ENCODE data around the gene UBXN2A. TPM values are rescaled to one million over a fixed set of nuclear protein-coding genes. Genes with fewer than 3 reads are reported as not detected.

Gene UBXN2A
- total RNA-seq, 1 experiment from 2014 or later, result 19.7 TPM

GRCh38 chr2:23918837-23919489 lies 21.3 kb upstream of the UBXN2A start:
- Histone ChIP-seq H3K4ac (ENCODE audit: low read depth, low read length) (no peak overlapping the region), H3K9me3 (ENCODE audit: control insufficient read depth, low read depth, low read length) (no peaks in the 10 kb centered on the region), H3K4me2 (ENCODE audit: insufficient read depth, insufficient read length, low read length) (no peak overlapping the region), H2BK12ac (ENCODE audit: insufficient read length, low read depth, low read length) (no peak overlapping the region), H3K4me1 (ENCODE audit: insufficient read depth, low read length) (no peaks in the 10 kb centered on the region), H4K91ac (ENCODE audit: insufficient read length, low read depth, low read length) (no peak overlapping the region), H3K56ac (ENCODE audit: insufficient read length, low read depth, low read length) (no peak overlapping the region), H4K8ac (replicated peaks; ENCODE audit: insufficient read length, low read depth, low read length) (no peak overlapping the region), H2BK20ac (ENCODE audit: low read depth, low read length, poor library complexity, severe bottlenecking) (no peak overlapping the region), H2BK5ac (ENCODE audit: insufficient read length, low read length) (no peak overlapping the region), H4K5ac (ENCODE audit: insufficient read length, low read depth, low read length) (no peak overlapping the region), H2BK120ac (ENCODE audit: low read depth, low read length, poor library complexity, severe bottlenecking) (no peak overlapping the region), H3K18ac (ENCODE audit: insufficient read length, low read depth, low read length) (no peak overlapping the region), H3K27ac (ENCODE audit: insufficient read length, low read depth, low read length) (no peak overlapping the region), H2BK15ac (ENCODE audit: low read depth, low read length) (no peak overlapping the region), H3T11ph (ENCODE audit: low read length) (no peak overlapping the region), H4K20me1 (ENCODE audit: control insufficient read depth, insufficient read depth, insufficient read length) (no peaks in the 10 kb centered on the region), H3K79me1 (ENCODE audit: insufficient read depth, low read depth, low read length, poor library complexity, severe bottlenecking) (no peaks in the 10 kb centered on the region), H3K14ac (ENCODE audit: insufficient read depth, low read length) (no peak overlapping the region), H3K23me2 (ENCODE audit: insufficient read length, low read depth, low read length, poor library complexity, severe bottlenecking) (no peaks in the 10 kb centered on the region), H3K27me3 (ENCODE audit: insufficient read depth, low read length) (no peaks in the 10 kb centered on the region), H3K23ac (ENCODE audit: insufficient read length, low read depth, low read length) (no peak overlapping the region), H2AK5ac (ENCODE audit: insufficient read length, low read length) (no peak overlapping the region), H3K9ac (ENCODE audit: extremely low read depth, insufficient read length, low read length) (no peak overlapping the region), H2AFZ (ENCODE audit: low read length) (no peak overlapping the region), H3K79me2 (ENCODE audit: insufficient read depth, low read length) (peaks cover 13% of the 10 kb centered on the region; the same call in 1 of the 2 replicates)
- Mint-ChIP-seq H3K27me3 (ENCODE audit: low read depth) (no peaks in the 10 kb centered on the region), H3K9me3 (no peaks in the 10 kb centered on the region), H3K4me3 (no peak overlapping the region), H3K4me1 (peaks cover 15% of the 10 kb centered on the region in 2 experiments), H3K36me3 (ENCODE audit: insufficient read depth in 1 of 3, low read depth in 3 of 3) (peaks cover 0 to 5% (median 0%) of the 10 kb centered on the region in 3 experiments; a peak in 1 of 7 replicates), H3K27ac (peak overlapping the region in 1 of 3 experiments; percentile 39; a peak in 2 of 7 replicates)
- DNase-seq, result no peak
- WGBS (ENCODE audit: extremely low coverage, insufficient read length, low lambda C conversion rate), result no CpG with 5 or more reads among the region's 8 CpGs
- TF ChIP-seq CTCF (conservative IDR thresholded peaks at IDR 0.05), result no peak
